HG02678 (cell line): ENCODE results near the gene FBLN1.
"Not testable (repeated sequence)": the region's sequence is repeated elsewhere in the genome, so short reads cannot be mapped to it uniquely, and the experiment has no call there.

Source experiments
- ATAC-seq: cut with Tn5 transposase; IDR thresholded peaks from one replicate; pipeline ENCODE4 v1.9.1; 2021; ENCODE audit warnings: mild to moderate bottlenecking, moderate library complexity; ENCODE audit not compliant: unreplicated experiment

Gene FBLN1

DNA sequence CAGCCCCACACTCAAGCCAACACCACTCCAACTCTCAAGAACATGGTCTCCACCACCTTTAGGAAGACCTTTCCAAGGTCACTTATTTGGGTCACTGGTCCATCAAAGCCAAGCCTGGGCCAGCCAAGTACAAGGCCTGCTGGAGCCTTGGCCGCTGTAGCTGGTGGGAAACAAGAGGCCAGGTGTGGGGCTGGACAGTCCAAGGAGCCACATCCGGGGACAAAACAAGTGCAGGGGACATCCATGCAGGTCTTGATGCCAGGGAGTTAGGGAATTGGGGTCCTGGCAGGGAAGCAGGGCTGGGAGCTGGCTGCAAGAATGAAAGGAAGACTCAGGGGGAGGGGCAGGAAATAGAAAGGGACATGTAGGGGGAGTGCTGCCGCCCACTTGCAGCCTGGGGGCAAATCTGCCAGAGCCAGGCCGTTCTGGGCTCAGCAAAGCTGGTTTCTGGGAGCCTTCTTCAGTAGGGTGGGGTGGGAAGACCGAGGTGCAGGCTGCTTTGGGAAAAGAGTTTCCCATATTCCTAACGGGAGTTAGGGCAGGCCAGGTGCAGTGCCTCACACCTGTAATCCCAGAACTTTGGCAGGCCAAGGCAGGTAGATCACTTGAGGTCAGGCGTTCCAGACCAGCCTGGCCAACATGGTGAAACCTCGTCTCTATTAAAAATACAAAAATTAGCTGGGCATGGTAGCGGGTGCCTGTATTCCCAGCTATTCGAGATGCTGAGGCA is 99.5 kb downstream of the FBLN1 start:
- ATAC-seq, result no peak

GRCh38 chr22:45602824-45603595 is 100.3 kb downstream of the FBLN1 start:
- ATAC-seq, result no peak

DNA sequence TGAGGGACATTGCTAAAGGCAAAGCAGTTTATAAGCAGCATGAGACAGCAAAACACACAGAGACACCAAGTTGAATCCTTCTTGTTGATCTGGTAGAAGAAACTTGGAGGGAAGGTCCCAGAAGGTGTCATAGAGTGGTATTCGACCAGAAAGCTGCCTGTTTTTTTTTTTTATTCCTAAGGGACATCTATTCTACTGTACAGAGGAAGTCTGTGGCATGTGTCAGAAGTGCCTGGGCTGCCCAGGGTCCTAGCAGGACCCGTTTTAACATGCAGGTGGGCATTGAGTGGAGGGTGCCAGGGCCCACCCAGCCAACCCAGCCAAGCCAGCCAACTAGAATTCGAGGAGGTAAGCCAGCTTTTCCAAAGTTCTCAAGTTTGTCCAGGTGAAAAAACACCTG is 100.9 kb downstream of the FBLN1 start:
- no peak for ATAC-seq

DNA sequence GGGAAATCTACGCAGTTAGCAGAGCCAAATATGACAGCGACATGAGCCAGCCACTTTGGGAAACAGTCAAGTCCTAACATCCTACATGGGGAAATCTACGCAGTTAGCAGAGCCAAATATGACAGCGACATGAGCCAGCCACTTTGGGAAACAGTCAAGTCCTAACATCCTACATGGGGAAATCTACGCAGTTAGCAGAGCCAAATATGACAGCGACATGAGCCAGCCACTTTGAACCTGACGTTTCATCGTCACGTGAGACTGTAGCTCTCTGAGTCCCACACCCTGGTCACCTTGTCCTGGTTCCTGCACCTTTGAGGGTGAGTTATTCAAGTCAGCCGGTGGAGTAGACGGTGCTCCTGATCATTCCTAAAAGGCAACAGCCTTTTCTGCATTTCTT is 105.4 kb downstream of the FBLN1 start:
- ATAC-seq, result not testable (repeated sequence)

- ATAC-seq, result no peak
Observed at GRCh38 chr22:45608763-45609180, 106.1 kb downstream of the FBLN1 start.

GRCh38 chr22:45612451-45612901 is 109.8 kb downstream of the FBLN1 start:
- no peak for ATAC-seq

DNA sequence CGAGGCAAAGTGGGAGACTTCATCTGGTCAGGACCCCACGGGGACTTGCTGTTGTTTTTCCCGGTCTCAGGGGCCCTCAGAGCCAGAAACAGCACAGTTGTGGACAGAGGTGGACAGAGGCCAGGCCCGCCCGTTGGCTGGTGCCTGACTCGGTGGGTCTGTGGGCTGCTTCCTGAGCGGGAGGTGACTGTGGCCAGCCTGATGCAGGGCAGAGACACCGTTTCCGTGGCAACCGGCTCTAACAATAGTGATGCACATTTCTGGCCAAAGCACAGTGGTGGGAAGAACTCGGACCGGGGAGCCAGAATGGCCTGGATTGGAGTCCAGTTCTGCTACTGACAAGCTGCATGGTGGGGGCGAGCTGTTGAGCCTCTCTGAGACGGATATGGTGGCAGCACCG is 110.3 kb downstream of the FBLN1 start:
- no peak for ATAC-seq

- ATAC-seq, result no peak
Observed at GRCh38 chr22:45615364-45615763, 112.7 kb downstream of the FBLN1 start.

DNA sequence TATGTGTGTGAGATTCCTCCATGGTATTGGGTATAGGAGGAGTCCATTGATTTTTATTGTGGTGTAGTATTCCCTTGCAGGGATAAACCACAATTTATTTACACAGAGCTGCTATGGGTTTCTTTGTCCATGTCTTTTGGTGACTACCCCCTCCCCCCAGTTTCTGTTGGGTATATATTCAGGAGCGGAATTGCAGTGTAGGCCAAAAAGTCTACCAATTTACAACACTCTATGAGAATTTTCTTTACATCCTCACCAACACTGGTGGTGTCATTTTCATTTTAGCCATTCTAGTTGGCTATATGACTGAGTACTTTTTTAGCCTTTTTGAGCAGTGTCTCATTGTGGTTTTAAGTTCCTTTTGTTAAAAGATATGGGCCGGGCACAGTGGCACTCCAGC is 113.7 kb downstream of the FBLN1 start:
- ATAC-seq, result no peak

DNA sequence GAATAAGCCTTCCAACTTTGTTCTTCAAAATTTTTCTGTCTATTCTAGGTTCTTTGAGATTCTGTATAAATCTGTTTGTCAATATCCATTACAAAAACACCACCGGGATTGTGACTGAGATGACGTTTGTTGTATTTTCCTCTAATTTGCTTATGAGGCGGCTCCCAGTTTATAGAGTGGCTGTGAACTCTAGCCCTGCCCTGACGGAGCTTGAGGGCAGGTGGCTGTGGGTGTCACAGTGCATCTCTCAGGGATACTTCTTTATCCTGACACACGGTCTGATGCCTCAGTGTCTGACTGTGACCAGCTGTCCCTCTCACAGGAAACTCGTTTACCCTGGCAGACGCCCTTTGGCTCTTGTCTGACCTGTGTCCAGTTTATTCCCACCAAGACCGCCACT is 115.3 kb downstream of the FBLN1 start:
- ATAC-seq, result no peak

GRCh38 chr22:45620706-45621105 is 118.0 kb downstream of the FBLN1 start:
- ATAC-seq, result no peak

DNA sequence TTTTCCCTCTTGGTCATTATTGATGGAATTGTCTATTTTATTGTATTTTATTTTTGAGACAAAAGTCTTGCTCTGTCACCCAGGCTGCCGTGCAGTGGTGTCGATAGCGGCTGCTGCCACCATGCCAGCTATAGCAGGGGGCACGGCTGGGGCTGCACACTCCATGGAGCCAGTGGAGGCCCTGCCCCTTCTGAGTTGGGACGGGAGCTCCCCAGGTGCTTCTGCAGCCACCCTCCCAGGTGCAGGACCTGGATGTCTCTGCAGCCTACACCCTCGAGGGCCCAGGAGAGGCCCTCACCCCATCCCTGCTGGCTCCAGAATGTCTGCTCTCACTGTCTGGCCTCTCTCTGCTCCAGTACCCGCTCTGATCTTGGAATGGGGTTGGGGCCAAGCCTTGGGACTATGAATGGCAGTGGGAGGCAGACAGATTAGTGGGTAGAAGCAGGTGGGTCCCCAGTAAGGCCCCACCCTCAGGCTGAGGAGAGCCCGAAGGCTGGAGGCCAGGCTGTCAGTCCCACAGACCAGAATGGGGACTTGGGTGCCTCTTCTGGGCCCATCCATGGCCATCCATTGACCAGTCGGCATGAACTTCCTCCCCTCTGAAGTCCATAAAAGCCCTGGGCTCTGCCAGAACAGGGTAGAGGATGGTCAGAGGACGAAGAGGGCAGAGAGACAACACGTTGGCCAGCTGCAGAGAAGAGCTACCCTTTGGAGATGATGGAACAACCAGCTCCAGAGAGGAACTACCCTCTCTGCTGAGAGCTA is 119.3 kb downstream of the FBLN1 start:
- no peak for ATAC-seq

DNA sequence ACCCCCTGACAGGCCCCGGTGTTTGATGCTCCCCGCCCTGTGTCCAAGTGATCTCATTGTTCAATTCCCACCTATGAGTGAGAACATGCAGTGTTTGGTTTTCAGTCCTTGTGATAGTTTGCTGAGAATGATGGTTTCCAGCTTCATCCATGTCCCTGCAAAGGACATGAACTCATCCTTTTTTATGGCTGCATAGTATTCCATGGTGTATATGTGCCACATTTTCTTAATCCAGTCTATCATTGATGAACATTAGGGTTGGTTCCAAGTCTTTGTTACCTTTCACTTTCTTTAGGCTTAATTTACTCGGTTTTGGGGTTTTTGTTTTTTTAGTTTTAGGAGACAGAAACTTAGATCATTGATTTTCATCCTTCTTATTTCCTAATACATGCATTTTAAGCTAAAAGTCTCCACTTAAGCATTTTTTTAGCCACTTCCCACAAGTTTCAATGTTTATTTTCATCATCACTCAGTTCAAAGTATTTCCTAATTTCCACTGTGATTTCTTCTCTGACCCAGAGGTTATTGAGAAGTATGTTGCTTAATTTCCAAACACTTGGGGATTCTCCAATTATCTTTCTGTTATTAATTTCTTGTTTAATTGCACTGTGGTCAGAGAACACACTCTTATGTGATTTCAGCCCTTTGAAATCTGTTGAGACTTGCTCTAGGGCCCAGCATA is 120.9 kb downstream of the FBLN1 start:
- ATAC-seq, result not testable (repeated sequence)

DNA sequence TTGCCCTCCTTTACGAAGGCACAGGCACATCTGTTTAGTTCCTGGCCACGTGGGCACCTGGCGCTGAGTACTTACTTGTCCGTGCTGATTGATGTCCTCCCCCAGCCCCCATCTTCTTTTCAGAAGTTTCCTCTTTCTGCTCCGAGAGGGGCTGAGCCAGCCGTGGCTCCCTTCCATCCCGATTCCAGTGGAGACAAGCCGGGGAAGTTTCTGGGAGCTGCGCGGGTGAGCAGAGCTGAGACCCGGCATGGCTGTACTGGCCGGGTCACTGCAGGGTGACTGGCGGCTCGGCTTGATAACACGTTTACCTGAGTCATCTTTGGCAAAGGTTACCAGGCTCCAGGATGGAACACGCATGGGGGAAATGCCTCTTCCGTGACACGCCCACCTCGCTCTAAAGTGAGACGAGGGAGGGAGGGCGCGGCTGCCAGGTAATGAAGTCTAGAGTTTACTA is 123.5 kb downstream of the FBLN1 start:
- no peak for ATAC-seq

GRCh38 chr22:45627489-45628233 is 125.0 kb downstream of the FBLN1 start:
- ATAC-seq, result no peak

DNA sequence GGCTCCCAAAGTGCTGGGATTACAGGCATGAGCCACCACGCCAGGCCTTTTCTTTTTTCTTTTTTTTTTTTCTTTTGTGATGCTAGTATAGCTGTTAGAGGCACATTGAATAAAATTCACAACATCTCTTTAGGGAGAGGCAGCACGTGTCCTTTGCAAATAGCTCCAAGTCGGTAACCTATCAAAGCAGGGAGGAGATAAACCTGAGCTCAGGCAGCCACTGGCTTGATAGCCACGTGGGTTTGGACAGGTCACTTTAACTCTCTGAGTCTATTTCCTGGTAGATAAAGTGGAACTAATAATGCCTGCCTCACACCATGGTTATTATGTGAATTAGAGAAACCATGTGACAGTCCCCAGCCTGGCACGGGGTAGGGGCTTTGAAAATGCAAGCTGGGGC is 125.8 kb downstream of the FBLN1 start:
- ATAC-seq, result no peak

- no peak for ATAC-seq
Observed at GRCh38 chr22:45629469-45630089, 126.9 kb downstream of the FBLN1 start.

- ATAC-seq, result no peak
Observed at GRCh38 chr22:45630436-45630835, 127.8 kb downstream of the FBLN1 start.

DNA sequence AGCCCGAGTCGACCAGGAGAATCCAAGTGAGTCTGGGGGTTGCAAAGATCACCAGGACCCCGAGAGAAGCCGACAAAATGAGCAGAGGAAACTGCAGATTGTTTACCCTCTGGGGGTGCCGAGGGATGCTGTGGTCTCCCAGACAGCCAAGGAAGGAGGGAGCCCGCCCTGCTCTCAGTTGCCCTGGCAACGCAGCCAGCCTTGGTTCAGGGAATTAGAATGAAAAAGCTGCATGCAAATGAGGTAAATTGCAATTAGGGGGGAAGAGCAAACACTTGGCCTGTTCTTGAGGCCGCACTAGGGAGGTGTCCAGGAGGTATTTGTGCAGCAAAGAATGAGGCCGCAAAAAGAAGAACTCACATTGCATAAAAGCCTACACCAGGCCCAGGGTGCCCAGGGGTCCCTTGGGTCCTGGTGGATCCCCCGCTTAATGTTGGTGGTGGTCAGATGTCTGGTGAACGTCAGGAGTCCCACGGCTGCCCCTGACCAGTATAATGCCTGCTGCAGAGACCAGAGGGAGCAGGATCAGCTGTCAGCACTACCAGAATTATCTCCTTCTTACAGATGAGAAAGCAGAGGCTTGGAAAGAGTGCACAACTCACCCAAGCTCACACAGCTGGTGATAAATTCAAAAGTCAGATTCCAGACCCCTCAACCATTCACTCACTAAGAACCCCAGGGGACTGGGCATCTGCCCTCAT is 128.6 kb downstream of the FBLN1 start:
- ATAC-seq, result no peak
